ENCODE measurements around the gene PARP8.
A peak's percentile ranks its signal among the peaks of the same experiment; 100 is the strongest.
"Not testable (repeated sequence)": the region's sequence is repeated elsewhere in the genome, so short reads cannot be mapped to it uniquely, and the experiment has no call there.

The PARP8 gene

DNA sequence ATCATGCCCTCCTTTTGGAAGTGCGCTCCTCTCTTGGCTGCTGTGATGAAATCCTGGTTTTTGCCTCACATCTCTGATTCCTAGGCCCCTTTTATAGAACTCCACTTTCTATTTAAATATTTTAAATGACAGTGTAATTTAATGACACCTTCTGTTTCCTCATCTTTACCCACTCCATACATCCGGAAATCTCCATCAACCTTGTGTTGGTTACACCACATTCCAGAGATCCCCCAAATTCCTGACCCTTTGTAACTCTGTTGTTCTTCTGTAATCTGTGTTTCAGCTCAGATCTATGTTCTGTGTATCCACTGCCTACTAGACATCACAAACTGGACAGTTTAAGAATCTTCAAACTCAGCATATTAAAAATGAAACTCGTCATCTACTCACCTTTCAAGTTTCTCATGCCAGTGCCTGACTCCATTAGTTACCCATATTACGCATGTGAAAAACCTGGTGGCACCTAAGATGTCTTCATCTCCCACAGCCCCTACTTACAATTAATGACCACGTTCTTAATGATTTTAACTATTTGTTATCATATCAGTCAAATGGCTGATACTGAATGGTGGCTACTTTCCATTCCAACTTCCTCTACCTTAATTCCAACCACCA lies 25.1 kb downstream of the PARP8 start:
- no peak for DNase-seq

GRCh38 chr5:50694027-50694590 lies 27.7 kb downstream of the PARP8 start:
- DNase-seq: no peak

GRCh38 chr5:50694626-50695025 lies 28.2 kb downstream of the PARP8 start:
- DNase-seq: not testable (repeated sequence)

GRCh38 chr5:50697739-50698138 lies 31.3 kb downstream of the PARP8 start:
- no peak for DNase-seq

DNA sequence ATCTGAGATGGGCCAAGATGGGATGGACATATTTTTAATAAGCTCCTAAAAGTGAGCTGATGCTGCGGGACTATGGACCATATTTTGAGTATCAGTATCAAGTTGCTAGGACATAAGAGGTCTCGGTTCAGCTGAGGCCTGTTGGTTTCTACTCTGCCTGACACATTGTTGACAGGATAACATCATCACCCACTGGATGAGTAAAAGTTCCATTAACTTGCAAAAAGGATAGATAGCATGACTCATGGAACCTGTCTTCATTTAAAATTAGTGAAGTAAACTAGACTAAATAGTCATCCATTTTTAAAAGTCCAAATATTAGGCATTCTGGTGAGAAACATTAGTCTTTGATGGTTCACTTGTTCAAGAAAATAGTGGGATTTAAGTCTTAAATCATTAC lies 33.3 kb downstream of the PARP8 start:
- no peak for DNase-seq

DNA sequence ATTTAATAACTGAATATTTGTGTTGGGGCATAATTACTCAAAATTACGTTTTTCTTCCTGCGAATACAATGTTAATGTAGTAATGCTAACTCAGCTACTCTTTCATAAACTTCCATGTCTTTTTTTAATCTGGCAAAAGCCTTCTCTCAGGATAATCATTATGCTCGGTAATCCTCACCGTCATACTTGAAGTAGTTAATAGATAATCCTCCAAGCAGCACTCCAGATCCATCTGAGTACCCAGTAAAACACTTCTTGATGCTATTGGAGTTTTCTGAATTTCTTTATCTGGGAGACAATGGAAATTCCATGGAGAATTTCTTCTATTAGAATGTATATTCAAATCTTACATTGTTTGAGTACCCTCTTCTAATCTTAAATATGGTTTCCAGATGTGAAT lies 34.3 kb downstream of the PARP8 start:
- DNase-seq: no peak

DNA sequence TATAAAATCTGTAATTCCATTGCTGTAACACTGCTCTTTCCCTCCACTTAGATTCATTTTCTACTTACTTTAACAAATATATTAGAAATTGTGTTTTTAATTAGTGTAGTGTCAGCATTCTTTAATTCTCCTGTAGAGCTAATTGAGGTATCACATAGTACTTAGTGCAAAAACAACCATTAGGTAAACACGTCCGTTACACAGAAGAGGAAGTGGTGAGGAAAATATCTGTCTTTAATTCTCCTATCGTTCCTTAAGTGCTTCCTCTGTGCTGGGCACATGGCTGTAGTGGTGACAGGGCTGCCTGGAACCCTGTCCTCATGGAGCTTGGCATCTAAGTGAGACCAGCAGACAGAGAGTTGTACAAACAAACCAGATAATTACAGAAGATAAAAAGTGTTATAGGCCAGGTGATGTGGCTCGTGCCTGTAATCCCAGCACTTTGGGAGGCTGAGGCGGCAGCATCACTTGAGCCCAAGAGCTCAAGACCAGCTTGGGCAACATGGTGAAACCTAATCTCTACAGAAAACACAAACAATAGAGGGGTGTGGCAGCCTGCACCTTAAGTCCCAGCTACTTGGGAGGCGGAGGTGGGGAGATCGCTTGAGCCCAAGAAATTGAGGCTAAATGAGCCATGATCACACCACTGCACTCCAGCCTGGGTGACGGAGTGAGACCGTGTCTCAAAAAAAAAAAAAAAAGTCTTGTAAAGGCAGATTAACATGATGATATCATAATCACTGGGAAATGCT lies 36.4 kb downstream of the PARP8 start:
- DNase-seq: no peak

GRCh38 chr5:50703367-50703666 lies 36.9 kb downstream of the PARP8 start:
- no peak for DNase-seq

DNA sequence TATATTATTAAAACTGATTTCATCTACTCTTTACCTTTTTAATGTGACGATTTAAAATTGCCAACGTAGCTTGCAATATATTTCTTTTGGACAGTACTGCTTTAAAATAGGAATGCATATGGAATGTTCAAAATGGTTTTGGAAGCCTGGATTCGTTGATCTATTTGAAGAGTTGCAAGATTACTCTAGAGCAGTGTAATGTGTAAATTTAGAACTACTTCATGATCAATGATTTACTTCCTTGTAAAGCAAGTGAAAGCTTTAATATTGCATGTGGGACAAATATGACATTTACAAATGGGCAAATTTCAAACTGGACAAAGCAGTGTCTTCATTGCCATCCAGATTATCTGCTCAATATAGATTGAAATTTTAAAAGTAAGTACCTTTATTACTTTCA lies 38.3 kb downstream of the PARP8 start:
- no peak for DNase-seq

DNA sequence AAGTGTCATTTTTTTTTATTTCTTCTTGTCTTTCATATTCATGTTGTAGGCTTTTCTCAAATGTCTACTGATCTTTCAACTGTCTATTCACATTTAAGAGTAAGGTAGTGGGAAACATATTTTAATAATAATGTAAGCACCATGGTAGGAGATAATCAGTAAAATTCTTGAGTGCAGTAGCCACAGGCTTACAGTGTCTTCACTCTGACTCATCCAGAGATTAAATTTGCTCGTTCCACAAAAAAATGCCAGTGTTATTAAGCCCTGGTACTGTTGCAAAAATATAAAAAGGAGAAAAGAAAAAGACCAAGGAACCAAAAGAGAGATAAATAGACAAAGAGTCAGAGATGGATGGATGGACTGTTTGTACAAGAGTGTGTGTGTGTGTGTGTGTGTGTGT lies 43.0 kb downstream of the PARP8 start:
- DNase-seq: no peak

DNA sequence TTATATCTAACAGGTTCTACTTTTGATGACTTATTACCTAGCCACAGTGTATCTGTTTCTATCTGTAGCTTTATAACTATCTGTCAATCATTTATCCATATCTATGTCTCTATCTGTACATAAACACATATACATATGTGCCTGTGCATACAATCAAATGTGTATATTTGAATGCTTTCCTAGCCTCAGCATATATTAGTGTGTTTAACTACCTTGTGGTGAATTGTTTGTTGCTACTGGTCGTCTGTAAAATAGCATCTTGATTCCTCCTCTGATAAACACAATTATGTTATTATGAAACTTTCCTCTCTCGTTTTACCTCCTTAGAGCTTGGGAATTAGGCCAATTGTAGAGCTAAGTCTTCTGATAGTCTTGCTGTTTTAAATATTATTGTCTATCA lies 44.4 kb downstream of the PARP8 start:
- DNase-seq: no peak

DNA sequence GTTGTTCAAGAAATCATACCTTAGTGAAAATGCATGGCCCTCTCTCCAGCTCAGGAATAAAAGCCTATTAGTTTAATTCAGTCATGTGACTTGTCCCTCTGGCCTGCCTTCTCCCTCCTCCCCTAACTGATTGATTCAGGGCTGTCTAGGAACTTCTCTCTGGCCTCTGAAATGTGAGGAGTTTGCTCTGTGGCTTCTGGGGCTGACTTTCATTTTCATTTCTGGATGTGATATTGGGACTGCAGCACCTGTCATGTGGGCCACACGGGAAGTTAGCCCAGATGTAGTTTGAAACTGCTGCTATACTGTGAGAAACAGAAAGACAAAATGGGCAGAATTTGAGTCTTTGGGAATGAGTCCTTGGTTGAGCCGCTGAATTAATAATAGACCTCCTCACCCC lies 44.8 kb downstream of the PARP8 start:
- peak; percentile 34 for DNase-seq

GRCh38 chr5:50712479-50712878 lies 46.0 kb downstream of the PARP8 start:
- no peak for DNase-seq

- no peak for DNase-seq
These were observed 48.6 kb downstream of the PARP8 start for GRCh38 chr5:50715001-50715400.

DNA sequence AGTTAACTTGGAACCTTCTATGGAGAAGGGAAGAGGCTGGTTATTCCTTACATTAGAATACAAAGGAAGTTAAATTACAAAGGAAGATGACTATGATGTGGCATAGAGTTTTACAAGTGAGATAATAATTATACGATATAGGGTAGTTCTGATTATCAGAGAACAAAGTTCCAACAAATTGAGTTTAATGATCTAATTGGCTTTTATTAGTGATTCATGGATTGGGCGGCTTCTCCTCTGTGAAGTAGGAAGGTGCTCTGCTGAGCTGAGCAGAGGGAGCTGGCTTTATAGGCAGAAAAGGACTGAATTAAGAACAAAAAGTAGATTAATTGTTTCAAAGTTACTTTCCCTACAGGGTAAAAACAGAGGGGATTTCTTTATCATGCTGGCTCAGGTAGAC lies 49.7 kb downstream of the PARP8 start:
- DNase-seq: no peak

GRCh38 chr5:50717651-50718050 lies 51.2 kb downstream of the PARP8 start:
- DNase-seq: no peak

DNA sequence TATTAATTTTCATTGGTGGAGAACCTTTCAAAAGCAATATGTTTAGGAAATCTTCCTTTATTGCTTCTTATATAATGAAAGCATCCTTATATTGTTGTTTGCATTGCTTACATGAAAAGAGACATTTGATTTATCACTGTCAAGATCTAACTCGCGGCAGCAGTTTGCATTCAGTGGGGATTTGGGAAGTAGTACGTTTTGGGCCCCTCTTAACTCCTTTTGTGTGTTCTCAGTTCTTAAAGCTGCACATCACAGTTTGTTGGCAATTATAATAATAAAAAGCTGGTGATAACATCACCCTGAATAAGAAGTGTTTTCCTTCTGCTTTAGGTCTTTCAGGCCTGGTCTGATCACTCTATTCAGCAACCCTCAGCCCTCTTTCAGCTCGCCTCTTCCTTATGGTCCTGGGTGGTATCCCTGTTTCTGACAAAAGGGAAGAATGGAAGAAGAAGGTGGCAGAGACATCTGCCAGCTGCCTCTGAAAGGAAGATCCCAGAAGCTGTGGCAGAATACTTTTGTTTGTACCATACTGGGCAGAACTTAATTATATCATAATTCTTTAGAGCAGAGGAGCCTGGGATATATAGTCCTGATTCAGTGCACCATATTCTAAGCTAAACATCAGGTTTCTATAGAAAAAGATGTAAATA lies 53.7 kb downstream of the PARP8 start:
- no peak for DNase-seq

DNA sequence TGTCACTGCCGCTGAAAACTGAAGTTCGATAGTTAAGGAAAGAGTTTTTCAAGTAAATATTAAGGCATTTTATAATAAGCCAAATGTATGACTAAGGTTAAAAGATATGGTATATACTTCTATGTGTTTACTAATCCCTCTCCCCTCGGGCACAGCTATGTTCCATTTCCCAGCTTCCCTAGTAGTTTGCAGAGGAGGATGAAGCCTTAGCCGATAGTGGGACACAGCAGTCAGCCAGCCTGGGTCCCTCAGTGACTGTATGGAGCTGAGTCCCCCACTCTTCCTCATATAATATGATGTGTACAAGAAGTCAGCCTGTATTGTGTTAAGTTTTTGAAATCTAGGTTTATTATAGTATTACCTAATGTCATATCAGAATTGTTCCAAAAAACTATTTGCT lies 55.8 kb downstream of the PARP8 start:
- DNase-seq: no peak

DNA sequence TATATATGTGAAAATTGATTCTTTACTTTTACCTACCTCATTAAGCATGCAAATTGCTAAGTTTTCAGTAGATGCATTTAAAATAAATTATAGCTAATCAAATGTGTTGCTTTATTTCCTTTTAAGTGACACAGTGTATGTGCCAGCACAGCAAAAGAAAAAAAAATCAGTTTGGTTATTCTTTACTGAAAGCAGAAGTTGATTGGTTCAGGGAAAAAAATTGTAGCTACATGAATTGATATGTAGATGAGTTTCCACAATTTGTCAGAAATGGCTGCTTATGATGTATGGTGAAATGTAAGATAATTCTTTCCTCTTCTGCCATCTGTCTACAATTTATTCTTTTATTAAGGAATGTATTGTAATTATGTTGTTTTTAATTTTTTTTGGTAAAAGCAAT lies 57.8 kb downstream of the PARP8 start:
- DNase-seq: no peak

- DNase-seq: no peak
These were observed 59.5 kb downstream of the PARP8 start for GRCh38 chr5:50725800-50726474.

- no peak for DNase-seq
These were observed 60.2 kb downstream of the PARP8 start for GRCh38 chr5:50726475-50727148.

DNA sequence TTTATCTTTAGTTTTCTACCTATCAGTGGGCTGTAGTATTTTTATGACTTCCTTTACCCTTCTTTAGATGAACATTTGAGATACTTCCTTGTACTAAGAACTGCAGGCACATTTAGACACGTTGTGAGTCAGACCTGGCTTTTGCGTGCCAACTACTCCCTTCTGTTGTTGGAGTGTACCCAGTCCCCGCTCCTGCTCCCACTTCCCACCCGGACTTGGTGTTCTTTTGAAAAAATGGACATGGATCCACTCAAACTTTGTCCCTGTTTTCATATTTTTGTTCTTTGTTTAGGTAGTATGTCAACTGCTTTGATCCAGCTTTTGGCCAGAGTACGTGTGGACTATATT lies 60.7 kb downstream of the PARP8 start:
- no peak for DNase-seq

DNA sequence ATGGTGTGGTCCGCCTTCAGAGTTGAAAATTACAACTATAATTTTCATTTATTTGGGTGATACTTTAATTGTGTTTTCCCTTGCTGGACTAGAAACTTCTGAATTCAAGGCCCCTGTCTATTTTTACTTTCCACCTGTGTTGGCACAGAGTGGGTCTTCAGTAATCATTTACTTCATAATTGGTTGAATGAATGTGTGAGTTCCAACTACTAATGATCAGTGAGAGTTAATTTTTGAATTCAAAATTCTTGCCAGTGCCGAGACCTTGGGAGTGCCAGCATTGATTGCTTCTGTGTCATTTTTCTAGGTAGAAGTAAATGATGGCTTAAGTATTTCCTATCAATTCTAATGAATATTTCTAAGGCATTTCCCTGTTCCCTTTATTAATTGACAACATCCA lies 61.4 kb downstream of the PARP8 start:
- no peak for DNase-seq
